ENCODE results near the gene RFX5. TPM values are rescaled to one million over a fixed set of nuclear protein-coding genes. Genes with fewer than 3 reads are reported as not detected.
"Not testable (repeated sequence)": the region's sequence is repeated elsewhere in the genome, so short reads cannot be mapped to it uniquely, and the experiment has no call there.

Gene RFX5
- total RNA-seq, 1 donor, result 24.2 TPM

GRCh38 chr1:151352021-151352718 lies 5.1 kb upstream of the RFX5 start:
- peak; percentile 38 for DNase-seq (ENCODE audit: insufficient read length, low spot score, missing footprints)
- H3K4me1 ChIP-seq (ENCODE audit: insufficient read depth, low read length), result peaks cover 9% of the 10 kb centered on the region
- H3K36me3 ChIP-seq (ENCODE audit: insufficient read depth, low read length), result no peaks in the 10 kb centered on the region
- H3K27me3 ChIP-seq (ENCODE audit: insufficient read depth, low read length), result no peaks in the 10 kb centered on the region
- no peak for TF ChIP-seq CTCF (IDR thresholded peaks at IDR 0.05; ENCODE audit: extremely low read depth, low read depth, low read length)
- H2AFZ ChIP-seq (ENCODE audit: low read length), result no peak overlapping the region
- H3K4me3 ChIP-seq (ENCODE audit: insufficient read depth, low read length), result no peak overlapping the region
- no peak overlapping the region for H3K4me2 ChIP-seq (ENCODE audit: insufficient read depth, low read length)
- no peaks in the 10 kb centered on the region for H3K79me2 ChIP-seq (ENCODE audit: insufficient read depth, low read length)
- no peaks in the 10 kb centered on the region for H3K9me3 ChIP-seq (ENCODE audit: low read depth, low read length)
- no peak overlapping the region for H3K27ac ChIP-seq (ENCODE audit: low read depth, low read length)
- no peaks in the 10 kb centered on the region for H4K20me1 ChIP-seq (ENCODE audit: insufficient read depth, low read length)

GRCh38 chr1:151350323-151350722 lies 3.3 kb upstream of the RFX5 start:
- H3K9me3 ChIP-seq (ENCODE audit: low read depth, low read length); H3K4me3 ChIP-seq (ENCODE audit: insufficient read depth, low read length); H3K4me2 ChIP-seq (ENCODE audit: insufficient read depth, low read length); H3K27ac ChIP-seq (ENCODE audit: low read depth, low read length); DNase-seq (ENCODE audit: insufficient read length, low spot score, missing footprints); H3K36me3 ChIP-seq (ENCODE audit: insufficient read depth, low read length); H4K20me1 ChIP-seq (ENCODE audit: insufficient read depth, low read length); H3K27me3 ChIP-seq (ENCODE audit: insufficient read depth, low read length); H2AFZ ChIP-seq (ENCODE audit: low read length): not testable (repeated sequence)
- H3K79me2 ChIP-seq (ENCODE audit: insufficient read depth, low read length), result peaks cover 15% of the 10 kb centered on the region
- peaks cover 21% of the 10 kb centered on the region for H3K4me1 ChIP-seq (ENCODE audit: insufficient read depth, low read length)

GRCh38 chr1:151347523-151348246 lies 633 bp upstream of the RFX5 start:
- peaks cover 16% of the 10 kb centered on the region for H3K36me3 ChIP-seq (ENCODE audit: insufficient read depth, low read length)
- H3K27ac ChIP-seq (ENCODE audit: low read depth, low read length), result peak overlapping the region; percentile 96
- no peaks in the 10 kb centered on the region for H4K20me1 ChIP-seq (ENCODE audit: insufficient read depth, low read length)
- H2AFZ ChIP-seq (ENCODE audit: low read length), result peak overlapping the region; percentile 97
- H3K27me3 ChIP-seq (ENCODE audit: insufficient read depth, low read length), result no peaks in the 10 kb centered on the region
- TF ChIP-seq CTCF (IDR thresholded peaks at IDR 0.05; ENCODE audit: extremely low read depth, low read depth, low read length), result no peak
- H3K9me3 ChIP-seq (ENCODE audit: low read depth, low read length), result no peaks in the 10 kb centered on the region
- peak overlapping the region; percentile 95 for H3K4me3 ChIP-seq (ENCODE audit: insufficient read depth, low read length)
- peaks cover 21% of the 10 kb centered on the region for H3K4me1 ChIP-seq (ENCODE audit: insufficient read depth, low read length)
- H3K4me2 ChIP-seq (ENCODE audit: insufficient read depth, low read length), result peak overlapping the region; percentile 90
- peaks cover 15% of the 10 kb centered on the region for H3K79me2 ChIP-seq (ENCODE audit: insufficient read depth, low read length)
- DNase-seq (ENCODE audit: insufficient read length, low spot score, missing footprints), result peak; percentile 34

- H4K20me1 ChIP-seq (ENCODE audit: insufficient read depth, low read length), result no peaks in the 10 kb centered on the region
- peak overlapping the region; percentile 95 for H3K4me3 ChIP-seq (ENCODE audit: insufficient read depth, low read length)
- peak overlapping the region; percentile 90 for H3K4me2 ChIP-seq (ENCODE audit: insufficient read depth, low read length)
- TF ChIP-seq CTCF (IDR thresholded peaks at IDR 0.05; ENCODE audit: extremely low read depth, low read depth, low read length), result no peak
- H3K9me3 ChIP-seq (ENCODE audit: low read depth, low read length), result no peaks in the 10 kb centered on the region
- H3K27ac ChIP-seq (ENCODE audit: low read depth, low read length), result peak overlapping the region; percentile 96
- no peak for DNase-seq (ENCODE audit: insufficient read length, low spot score, missing footprints)
- peaks cover 21% of the 10 kb centered on the region for H3K4me1 ChIP-seq (ENCODE audit: insufficient read depth, low read length)
- H3K79me2 ChIP-seq (ENCODE audit: insufficient read depth, low read length), result peaks cover 15% of the 10 kb centered on the region
- H3K27me3 ChIP-seq (ENCODE audit: insufficient read depth, low read length), result no peaks in the 10 kb centered on the region
- H3K36me3 ChIP-seq (ENCODE audit: insufficient read depth, low read length), result peaks cover 17% of the 10 kb centered on the region
- H2AFZ ChIP-seq (ENCODE audit: low read length), result peak overlapping the region; percentile 98
Measured at GRCh38 chr1:151346082-151346768, 827 bp downstream of the RFX5 start.
